ENCODE measurements around the gene NWD2. TPM values are rescaled to one million over a fixed set of nuclear protein-coding genes. Genes with fewer than 3 reads are reported as not detected.

Gene NWD2
- total RNA-seq, 1 experiment from 2014 or later: not detected

- Histone ChIP-seq H3K4me2 (ENCODE audit: low read length) (peak overlapping the region; percentile 31), H3K4me3 (replicated peaks in 1 of 2; ENCODE audit: low read depth in 1 of 2, low read length in 2 of 2) (no peak overlapping the region), H3K4me1 (ENCODE audit: control insufficient read depth in 1 of 2, insufficient read depth in 2 of 2, low read length in 2 of 2) (peaks cover 5 to 18% of the 10 kb centered on the region in 2 experiments; a peak in 2 of 4 replicates), H2AFZ (ENCODE audit: low read depth, low read length, poor library complexity, severe bottlenecking) (peak overlapping the region; percentile 24), H3K9me3 (ENCODE audit: control insufficient read depth in 1 of 2, insufficient read depth in 1 of 2, low read depth in 1 of 2, low read length in 2 of 2) (no peaks in the 10 kb centered on the region), H3K36me3 (ENCODE audit: control insufficient read depth in 1 of 2, insufficient read depth in 2 of 2, low read length in 2 of 2) (no peaks in the 10 kb centered on the region; a peak in 1 of 4 replicates), H3K79me2 (ENCODE audit: insufficient read depth, low read length) (no peaks in the 10 kb centered on the region), H3K27me3 (ENCODE audit: insufficient read depth, low read length) (no peaks in the 10 kb centered on the region), H3K9me2 (ENCODE audit: insufficient read depth) (no peaks in the 10 kb centered on the region), H3K27ac (ENCODE audit: low read depth, low read length) (peak overlapping the region; percentile 22; the same call in 1 of the 2 replicates), H4K20me1 (ENCODE audit: insufficient read depth) (no peaks in the 10 kb centered on the region), H3K9ac (ENCODE audit: low read length) (no peak overlapping the region)
- no TSS peak for BruUV-seq (replicated peaks)
- ChIA-PET POLR2A (no interaction called here), RAD21 (ENCODE audit: low non-redundant PET in 1 of 2, low total read pairs in 2 of 2, uncharacterized antibody in 2 of 2, unreplicated experiment in 2 of 2) (no interaction called here), CTCF (no interaction called here)
- DNase-seq (ENCODE audit: low read depth, low spot score) (no peak), ATAC-seq (peak; percentile 58; the same call in 1 of the 2 replicates)
- intact Hi-C loops (cut with micrococcal nuclease): no loop called here
- TF ChIP-seq SIN3A (IDR thresholded peaks at IDR 0.05; ENCODE audit: low read depth) (no peak), EZH2phosphoT487 (IDR thresholded peaks at IDR 0.05; ENCODE audit: borderline replicate concordance) (no peak), FOSL1 (IDR thresholded peaks at IDR 0.05; ENCODE audit: low read depth) (peak; percentile 38), ZBTB33 (IDR thresholded peaks at IDR 0.05; ENCODE audit: extremely low read depth, insufficient replicate concordance, low read length) (no peak), POLR2AphosphoS5 (IDR thresholded peaks at IDR 0.05; ENCODE audit: low read depth, low read length) (no peak), JUND (IDR thresholded peaks at IDR 0.05) (peak; percentile 25; the same call in 1 of the 2 replicates)
Observed at GRCh38 chr4:37322122-37322521, 77.6 kb downstream of the NWD2 start.

GRCh38 chr4:37324546-37324945 lies 80.0 kb downstream of the NWD2 start:
- Histone ChIP-seq H3K36me3 (ENCODE audit: control insufficient read depth in 1 of 2, insufficient read depth in 2 of 2, low read length in 2 of 2) (no peaks in the 10 kb centered on the region; a peak in 1 of 4 replicates), H3K79me2 (ENCODE audit: insufficient read depth, low read length) (no peaks in the 10 kb centered on the region), H3K9me3 (ENCODE audit: control insufficient read depth in 1 of 2, insufficient read depth in 1 of 2, low read depth in 1 of 2, low read length in 2 of 2) (no peaks in the 10 kb centered on the region), H3K4me2 (ENCODE audit: low read length) (no peak overlapping the region), H3K27me3 (ENCODE audit: insufficient read depth, low read length) (no peaks in the 10 kb centered on the region), H3K9me2 (ENCODE audit: insufficient read depth) (no peaks in the 10 kb centered on the region), H4K20me1 (ENCODE audit: insufficient read depth) (no peaks in the 10 kb centered on the region), H3K4me3 (replicated peaks in 1 of 2; ENCODE audit: low read depth in 1 of 2, low read length in 2 of 2) (no peak overlapping the region), H3K27ac (ENCODE audit: low read depth, low read length) (no peak overlapping the region), H3K9ac (ENCODE audit: low read length) (no peak overlapping the region), H3K4me1 (ENCODE audit: control insufficient read depth in 1 of 2, insufficient read depth in 2 of 2, low read length in 2 of 2) (peaks cover 5 to 18% of the 10 kb centered on the region in 2 experiments; a peak in 2 of 4 replicates), H2AFZ (ENCODE audit: low read depth, low read length, poor library complexity, severe bottlenecking) (no peak overlapping the region)
- no peak for ATAC-seq
- no peak for DNase-seq (ENCODE audit: low read depth, low spot score)
- ChIA-PET CTCF (no interaction called here), POLR2A (no interaction called here), RAD21 (ENCODE audit: low non-redundant PET in 1 of 2, low total read pairs in 2 of 2, uncharacterized antibody in 2 of 2, unreplicated experiment in 2 of 2) (no interaction called here)
- intact Hi-C loops (cut with micrococcal nuclease): no loop called here
- no TSS peak for BruUV-seq (replicated peaks)
- TF ChIP-seq MAX (IDR thresholded peaks at IDR 0.05) (no peak), CBX3 (IDR thresholded peaks at IDR 0.05; ENCODE audit: low read depth) (no peak), EGR1 (IDR thresholded peaks at IDR 0.05; ENCODE audit: low read depth) (no peak), POLR2AphosphoS5 (IDR thresholded peaks at IDR 0.05; ENCODE audit: low read depth, low read length) (no peak), FOSL1 (IDR thresholded peaks at IDR 0.05; ENCODE audit: low read depth) (no peak), TCF7L2 (IDR thresholded peaks at IDR 0.05; ENCODE audit: borderline replicate concordance, extremely low read depth, insufficient read depth, insufficient read length) (no peak), ATF3 (IDR thresholded peaks at IDR 0.05) (no peak), REST (IDR thresholded peaks at IDR 0.05; ENCODE audit: low read depth) (no peak)

All from HCT116 (cell line).